HG03060 (cell line): ENCODE results near the gene PGAP1.

ENCODE experiments used
- ATAC-seq: cut with Tn5 transposase; IDR thresholded peaks from one replicate; pipeline ENCODE4 v1.9.1; 2021; ENCODE audit warnings: low read depth, moderate number of reproducible peaks; ENCODE audit not compliant: unreplicated experiment

Gene PGAP1

GRCh38 chr2:196902828-196903227 lies 23.7 kb downstream of the PGAP1 start:
- ATAC-seq: no peak

DNA sequence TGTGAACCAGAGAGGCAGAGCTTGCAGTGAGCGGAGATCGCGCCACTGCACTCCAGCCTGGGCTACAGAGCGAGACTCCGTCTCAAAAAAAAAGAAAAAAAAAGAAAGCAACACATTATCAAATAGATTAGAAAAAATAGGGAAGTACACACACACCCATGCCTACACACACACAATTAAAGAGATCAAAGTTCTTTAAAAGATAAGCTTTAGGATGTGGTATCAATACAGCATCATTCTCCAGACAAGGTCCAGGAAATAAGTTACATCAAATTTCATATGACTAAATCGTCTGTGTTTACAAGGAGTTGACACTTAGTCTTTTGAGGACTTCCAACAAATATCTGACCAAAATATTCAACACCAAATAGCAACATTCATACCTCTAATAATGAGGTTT lies 25.7 kb downstream of the PGAP1 start:
- ATAC-seq: no peak

DNA sequence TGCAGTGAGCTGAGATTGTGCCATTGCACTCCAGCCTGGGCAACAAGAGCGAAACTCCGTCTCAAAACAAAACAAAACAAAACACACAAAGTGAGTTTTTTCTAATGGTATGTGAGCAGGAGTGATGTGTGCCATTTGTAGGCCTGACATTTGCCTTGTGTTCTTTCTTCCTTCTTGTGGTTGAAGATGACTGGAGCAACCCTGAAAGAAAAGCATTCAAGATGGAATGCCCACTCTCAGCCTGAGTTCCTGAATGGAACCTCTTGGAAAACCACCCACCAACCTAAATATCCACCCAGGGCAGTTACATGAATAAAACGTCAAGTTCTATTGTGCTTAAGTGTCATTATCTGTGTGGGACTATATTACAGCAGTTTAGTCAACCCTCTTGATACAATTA lies 26.5 kb downstream of the PGAP1 start:
- no peak for ATAC-seq

GRCh38 chr2:196891136-196891535 lies 35.4 kb downstream of the PGAP1 start:
- ATAC-seq: no peak

GRCh38 chr2:196887431-196887830 lies 39.1 kb downstream of the PGAP1 start:
- no peak for ATAC-seq

DNA sequence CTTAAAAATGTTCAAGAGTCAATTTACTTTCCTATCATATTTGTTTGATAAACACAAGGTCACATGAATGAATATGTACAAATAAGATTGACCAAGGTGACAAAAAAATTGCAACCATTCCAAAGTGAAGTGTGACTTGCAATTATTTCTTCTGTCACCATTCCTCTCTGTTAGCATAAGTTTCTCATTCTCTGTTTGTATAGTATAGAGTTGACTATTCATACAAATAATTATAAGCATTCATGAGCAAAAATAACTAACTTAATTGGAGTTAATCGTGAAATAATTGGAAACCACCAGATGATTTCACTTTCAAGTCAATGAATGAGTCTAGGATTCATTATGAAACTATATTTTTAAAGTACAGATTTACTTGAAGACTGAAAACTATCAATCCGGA lies 42.1 kb downstream of the PGAP1 start:
- ATAC-seq: no peak

DNA sequence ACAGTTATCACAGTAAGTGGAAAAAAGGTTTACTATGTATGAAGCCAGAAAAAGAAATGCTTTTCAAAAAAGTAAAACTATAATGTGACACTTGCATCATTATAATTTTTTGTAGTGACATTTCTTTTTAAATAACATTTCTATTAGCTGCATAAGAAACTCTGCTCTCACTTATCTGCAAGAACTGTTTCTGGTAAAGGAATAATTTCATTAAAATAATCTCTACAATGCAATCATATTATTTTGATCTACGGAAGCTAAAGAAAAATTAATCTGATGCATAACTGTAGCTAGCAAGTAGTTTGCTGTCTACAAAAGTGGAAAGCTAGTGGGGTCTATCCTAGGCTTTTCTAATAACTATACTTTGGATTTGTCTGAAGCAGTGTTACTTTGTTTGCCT lies 50.1 kb downstream of the PGAP1 start:
- ATAC-seq: no peak

- ATAC-seq: no peak
Measured at GRCh38 chr2:196875414-196875813, 51.1 kb downstream of the PGAP1 start.

- ATAC-seq: no peak
Measured at GRCh38 chr2:196873511-196873910, 53.0 kb downstream of the PGAP1 start.

GRCh38 chr2:196854629-196855028 lies 71.9 kb downstream of the PGAP1 start:
- no peak for ATAC-seq

DNA sequence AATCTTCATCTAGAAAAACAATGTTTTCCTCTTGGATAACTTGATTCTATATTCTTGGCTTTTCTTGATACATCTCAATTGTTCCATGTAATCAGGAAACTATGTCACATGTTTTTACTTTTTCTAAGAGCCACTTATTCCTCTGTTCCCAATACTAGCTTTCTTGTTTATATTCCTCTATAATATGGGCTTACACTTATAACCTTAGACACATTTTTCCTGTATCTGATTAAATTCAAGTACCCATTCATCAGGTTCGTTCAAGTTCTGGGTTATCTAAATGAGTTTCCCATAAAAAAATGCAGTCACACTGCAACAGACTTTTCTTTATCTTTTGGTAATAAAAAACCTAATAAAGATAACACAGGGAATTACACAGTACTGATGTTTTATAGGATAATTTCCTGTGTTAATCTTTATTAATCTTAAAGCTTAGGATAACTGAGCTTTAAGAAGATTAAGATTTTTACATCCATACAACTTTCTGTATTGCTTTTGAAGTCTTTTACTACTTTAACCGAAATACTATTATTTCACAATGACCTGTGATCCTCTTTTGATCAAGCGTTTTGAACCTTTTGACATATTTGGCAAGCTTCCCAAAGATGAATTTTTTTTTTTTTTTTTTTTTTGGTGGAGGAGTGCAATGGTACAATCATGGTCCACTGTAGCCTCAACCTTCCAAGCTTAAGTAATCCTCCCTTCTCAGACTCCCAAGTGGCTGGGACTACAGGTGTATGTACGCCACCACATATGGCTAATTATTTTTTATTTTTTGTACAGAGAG lies 73.0 kb downstream of the PGAP1 start:
- no peak for ATAC-seq

GRCh38 chr2:196851088-196851487 lies 75.4 kb downstream of the PGAP1 start:
- no peak for ATAC-seq

- no peak for ATAC-seq
Measured at GRCh38 chr2:196849895-196850294, 76.6 kb downstream of the PGAP1 start.

- no peak for ATAC-seq
Measured at GRCh38 chr2:196846295-196846694, 80.2 kb downstream of the PGAP1 start.

- no peak for ATAC-seq
Measured at GRCh38 chr2:196845371-196845770, 81.1 kb downstream of the PGAP1 start.

DNA sequence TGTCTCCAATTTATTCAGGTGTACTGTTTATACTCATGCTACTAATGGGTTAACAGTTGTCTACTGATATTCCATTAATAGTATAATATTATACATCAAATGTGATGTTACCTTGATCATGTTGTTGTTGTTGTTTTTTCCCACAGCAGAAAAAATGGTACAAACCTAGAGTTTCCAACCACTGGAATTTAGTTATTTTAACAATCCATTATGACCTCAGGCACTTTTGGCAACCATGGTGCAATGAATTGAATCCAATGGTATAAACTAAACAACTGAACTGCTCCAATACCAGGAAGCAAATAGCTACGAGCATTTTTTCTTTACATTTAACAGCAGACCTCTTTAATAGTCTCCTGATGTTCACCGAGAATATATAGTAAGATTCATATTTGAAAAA lies 86.3 kb downstream of the PGAP1 start:
- no peak for ATAC-seq

DNA sequence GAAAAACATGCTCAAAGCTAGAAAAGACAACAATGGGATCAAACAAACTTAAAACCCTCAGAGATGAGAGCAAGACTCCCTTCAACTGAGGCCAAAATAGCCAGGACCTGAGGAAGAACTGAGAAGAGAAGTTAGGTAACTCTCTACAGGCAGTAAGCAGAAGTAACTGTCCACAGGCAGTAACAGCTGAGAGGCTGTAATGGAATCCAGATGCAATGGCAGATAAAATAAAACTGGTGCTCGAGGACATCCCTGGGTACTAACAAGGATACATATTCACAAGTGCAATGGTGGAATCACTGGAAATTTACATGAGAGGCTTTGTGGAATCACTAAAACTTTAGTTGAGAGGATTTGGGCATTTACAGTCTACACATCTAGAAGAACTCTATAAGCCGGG lies 86.9 kb downstream of the PGAP1 start:
- no peak for ATAC-seq

- no peak for ATAC-seq
Measured at GRCh38 chr2:196836440-196836839, 90.1 kb downstream of the PGAP1 start.

DNA sequence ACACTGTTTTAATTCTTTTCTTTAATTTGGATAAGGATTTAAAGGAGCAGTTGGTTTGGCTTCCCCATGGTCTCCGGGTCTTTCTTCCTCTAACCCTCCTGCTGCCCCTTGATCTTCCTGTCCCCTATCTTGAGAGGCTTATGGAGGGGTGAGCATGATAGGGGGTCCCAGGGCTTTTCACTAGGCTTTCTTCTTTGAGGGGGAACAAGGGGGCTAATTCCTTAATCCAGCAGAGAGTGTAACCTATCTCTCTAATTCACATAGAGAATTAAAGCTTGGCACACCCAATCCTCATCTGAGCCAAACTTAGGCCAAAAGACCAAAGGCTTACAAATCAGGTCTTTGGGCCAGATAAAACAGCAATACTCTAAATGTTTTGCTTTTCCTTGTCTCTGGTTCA lies 95.8 kb downstream of the PGAP1 start:
- ATAC-seq: no peak

DNA sequence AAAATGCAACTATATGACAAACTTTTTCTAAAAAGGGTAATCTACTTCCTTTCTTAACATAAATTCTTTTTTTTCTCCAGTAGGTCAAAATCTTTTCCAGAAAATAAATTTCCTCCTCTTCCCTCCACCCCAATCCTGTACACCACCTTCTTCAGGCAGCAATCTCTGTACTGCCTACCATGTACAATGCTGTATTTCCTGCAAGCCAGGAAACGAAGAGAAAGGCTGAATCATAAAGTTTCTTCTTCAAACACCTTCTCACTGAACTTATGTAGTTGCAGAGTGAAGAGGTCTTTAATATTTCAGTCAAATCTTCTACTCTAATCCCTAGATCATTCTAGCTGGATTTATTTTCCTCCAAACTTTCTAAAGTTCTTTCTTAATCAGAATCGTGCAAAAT lies 99.2 kb downstream of the PGAP1 start:
- no peak for ATAC-seq

DNA sequence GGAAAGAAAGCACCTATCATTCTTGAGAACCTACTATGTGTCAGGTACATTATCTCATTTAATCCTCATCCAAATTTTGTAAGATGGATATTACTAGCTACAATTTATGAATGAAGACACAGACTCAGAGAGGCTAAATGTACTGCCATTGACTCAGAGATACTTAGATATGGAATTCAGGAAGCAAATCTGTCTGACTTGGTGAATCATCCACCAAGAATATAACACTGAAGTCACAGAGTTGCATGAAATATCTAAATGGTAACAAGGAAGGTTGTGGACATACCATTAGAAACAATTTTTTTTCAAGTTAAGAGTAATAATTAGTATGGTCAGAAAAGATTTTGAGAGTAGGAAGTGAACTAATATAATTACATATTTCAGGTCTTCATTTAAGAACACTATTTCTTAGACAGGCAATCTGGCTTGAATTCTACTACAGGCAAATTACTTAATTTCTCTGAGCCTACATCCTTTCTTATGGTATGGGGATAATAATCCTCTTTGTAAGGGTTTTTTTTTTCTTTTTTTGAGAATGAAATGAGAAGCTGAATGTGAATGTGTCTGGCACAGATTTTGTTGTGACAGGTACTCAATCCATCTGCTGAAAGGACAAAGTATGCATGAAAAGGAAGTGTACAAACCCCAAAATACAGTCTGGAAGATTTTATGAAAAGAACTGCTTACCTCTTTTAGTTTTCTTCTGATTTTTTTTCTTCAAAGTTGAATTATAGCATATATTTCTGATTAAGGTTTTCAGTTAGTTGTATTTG lies 102.6 kb downstream of the PGAP1 start:
- ATAC-seq: no peak

- ATAC-seq: no peak
Measured at GRCh38 chr2:196821195-196821594, 105.3 kb downstream of the PGAP1 start.
